ENCODE measurements around the gene AKAP1.
"Not testable (repeated sequence)": the region's sequence is repeated elsewhere in the genome, so short reads cannot be mapped to it uniquely, and the experiment has no call there.

AKAP1 gene

GRCh38 chr17:57102122-57102521, 17.1 kb downstream of the AKAP1 start:
- H3K4me1 ChIP-seq (ENCODE audit: insufficient read depth, low read length), result no peaks in the 10 kb centered on the region

DNA sequence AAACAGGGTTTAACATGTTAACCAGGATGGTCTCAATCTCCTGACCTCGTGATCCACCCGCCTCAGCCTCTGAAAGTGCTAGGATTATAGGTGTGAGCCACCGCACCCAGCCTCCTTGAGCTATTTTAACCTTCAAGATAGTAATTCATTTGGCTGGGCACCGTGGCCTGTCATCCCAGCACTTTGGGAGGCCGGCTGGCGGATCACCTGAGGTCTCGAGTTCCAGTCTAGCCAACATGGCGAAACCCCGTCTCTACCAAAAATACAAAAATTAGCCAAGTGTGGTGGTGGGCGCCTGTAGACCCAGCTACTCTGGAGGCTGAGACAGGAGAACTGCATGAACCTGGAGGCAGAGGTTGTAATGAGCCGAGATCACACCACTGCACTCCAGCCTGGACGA, 17.6 kb downstream of the AKAP1 start:
- not testable (repeated sequence) for H2AFZ ChIP-seq (ENCODE audit: low read depth, low read length); H3K27me3 ChIP-seq (ENCODE audit: insufficient read depth, low read length); H3K4me3 ChIP-seq (ENCODE audit: low read length); H3K4me1 ChIP-seq (ENCODE audit: insufficient read depth, low read length); H3K9me3 ChIP-seq (ENCODE audit: low read length)
- peaks cover 22% of the 10 kb centered on the region for H3K36me3 ChIP-seq (ENCODE audit: insufficient read depth, low read length)

More at GRCh38 chr17:57102122-57102521, 17.1 kb downstream of the AKAP1 start:
- Histone ChIP-seq H3K27me3 (ENCODE audit: insufficient read depth, low read length) (no peaks in the 10 kb centered on the region), H3K9me3 (ENCODE audit: low read length) (peaks cover 5% of the 10 kb centered on the region), H2AFZ (ENCODE audit: low read depth, low read length) (no peak overlapping the region), H3K36me3 (ENCODE audit: insufficient read depth, low read length) (peaks cover 21% of the 10 kb centered on the region), H3K4me3 (ENCODE audit: low read length) (no peak overlapping the region)

- peaks cover 6% of the 10 kb centered on the region for H3K4me1 ChIP-seq (ENCODE audit: insufficient read depth, low read length)
- peaks cover 26% of the 10 kb centered on the region for H3K36me3 ChIP-seq (ENCODE audit: insufficient read depth, low read length)
- no peak overlapping the region for H2AFZ ChIP-seq (ENCODE audit: low read depth, low read length)
- H3K27me3 ChIP-seq (ENCODE audit: insufficient read depth, low read length), result no peaks in the 10 kb centered on the region
- H3K9me3 ChIP-seq (ENCODE audit: low read length), result peaks cover 5% of the 10 kb centered on the region
- no peak overlapping the region for H3K4me3 ChIP-seq (ENCODE audit: low read length)
Measured at GRCh38 chr17:57104461-57105175, 19.6 kb downstream of the AKAP1 start.

DNA sequence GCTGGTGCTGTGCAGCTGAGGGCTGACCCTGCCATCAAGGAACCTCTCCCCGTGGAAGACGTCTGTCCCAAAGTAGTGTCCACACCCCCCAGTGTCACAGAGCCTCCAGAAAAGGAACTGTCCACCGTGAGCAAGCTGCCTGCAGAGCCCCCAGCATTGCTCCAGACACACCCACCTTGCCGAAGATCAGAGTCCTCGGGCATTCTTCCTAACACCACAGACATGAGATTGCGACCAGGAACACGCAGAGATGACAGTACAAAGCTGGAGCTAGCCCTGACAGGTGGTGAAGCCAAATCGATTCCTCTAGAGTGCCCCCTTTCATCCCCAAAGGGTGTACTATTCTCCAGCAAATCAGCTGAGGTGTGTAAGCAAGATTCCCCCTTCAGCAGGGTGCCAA, 20.5 kb downstream of the AKAP1 start:
- H3K36me3 ChIP-seq (ENCODE audit: insufficient read depth, low read length), result peaks cover 32% of the 10 kb centered on the region

GRCh38 chr17:57106107-57106835, 21.2 kb downstream of the AKAP1 start:
- Histone ChIP-seq H3K36me3 (ENCODE audit: insufficient read depth, low read length) (peaks cover 38% of the 10 kb centered on the region), H3K4me3 (ENCODE audit: low read length) (no peak overlapping the region), H3K9me3 (ENCODE audit: low read length) (peaks cover 3% of the 10 kb centered on the region), H3K27me3 (ENCODE audit: insufficient read depth, low read length) (no peaks in the 10 kb centered on the region), H2AFZ (ENCODE audit: low read depth, low read length) (no peak overlapping the region), H3K4me1 (ENCODE audit: insufficient read depth, low read length) (peaks cover 6% of the 10 kb centered on the region)

More for the DNA sequence above, 20.5 kb downstream of the AKAP1 start:
- Histone ChIP-seq H3K9me3 (ENCODE audit: low read length) (peaks cover 3% of the 10 kb centered on the region), H3K4me1 (ENCODE audit: insufficient read depth, low read length) (peaks cover 6% of the 10 kb centered on the region), H3K27me3 (ENCODE audit: insufficient read depth, low read length) (no peaks in the 10 kb centered on the region), H2AFZ (ENCODE audit: low read depth, low read length) (no peak overlapping the region), H3K4me3 (ENCODE audit: low read length) (no peak overlapping the region)

DNA sequence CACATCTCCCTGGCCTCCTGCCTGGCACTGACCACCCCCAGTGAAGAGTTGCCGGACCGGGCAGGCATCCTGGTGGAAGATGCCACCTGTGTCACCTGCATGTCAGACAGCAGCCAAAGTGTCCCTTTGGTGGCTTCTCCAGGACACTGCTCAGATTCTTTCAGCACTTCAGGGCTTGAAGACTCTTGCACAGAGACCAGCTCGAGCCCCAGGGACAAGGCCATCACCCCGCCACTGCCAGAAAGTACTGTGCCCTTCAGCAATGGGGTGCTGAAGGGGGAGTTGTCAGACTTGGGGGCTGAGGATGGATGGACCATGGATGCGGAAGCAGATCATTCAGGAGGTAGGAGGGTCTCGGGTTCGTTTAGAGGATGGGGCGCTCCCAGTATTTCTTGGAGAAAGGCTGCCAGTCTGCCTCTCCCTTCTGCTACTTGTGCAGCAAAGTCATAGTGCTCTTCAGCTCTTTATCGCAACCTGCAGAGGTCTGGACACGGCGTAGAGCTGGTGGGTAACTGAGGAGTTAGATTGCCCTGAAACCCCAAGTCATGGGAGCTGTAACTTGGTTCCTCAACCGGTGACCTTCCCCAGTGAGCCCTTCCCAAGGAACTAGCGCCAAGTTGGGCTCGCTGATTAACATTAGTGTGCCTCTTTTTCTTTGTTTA, 21.9 kb downstream of the AKAP1 start:
- Histone ChIP-seq H3K27me3 (ENCODE audit: insufficient read depth, low read length) (no peaks in the 10 kb centered on the region), H3K36me3 (ENCODE audit: insufficient read depth, low read length) (peaks cover 45% of the 10 kb centered on the region), H3K4me1 (ENCODE audit: insufficient read depth, low read length) (peaks cover 6% of the 10 kb centered on the region), H2AFZ (ENCODE audit: low read depth, low read length) (no peak overlapping the region), H3K9me3 (ENCODE audit: low read length) (peaks cover 3% of the 10 kb centered on the region), H3K4me3 (ENCODE audit: low read length) (no peak overlapping the region)

- H3K9me3 ChIP-seq (ENCODE audit: low read length), result peaks cover 3% of the 10 kb centered on the region
- no peak overlapping the region for H2AFZ ChIP-seq (ENCODE audit: low read depth, low read length)
- no peaks in the 10 kb centered on the region for H3K27me3 ChIP-seq (ENCODE audit: insufficient read depth, low read length)
- H3K4me3 ChIP-seq (ENCODE audit: low read length), result no peak overlapping the region
- peaks cover 6% of the 10 kb centered on the region for H3K4me1 ChIP-seq (ENCODE audit: insufficient read depth, low read length)
- H3K36me3 ChIP-seq (ENCODE audit: insufficient read depth, low read length), result peaks cover 51% of the 10 kb centered on the region
Measured at GRCh38 chr17:57107498-57108101, 22.6 kb downstream of the AKAP1 start.

DNA sequence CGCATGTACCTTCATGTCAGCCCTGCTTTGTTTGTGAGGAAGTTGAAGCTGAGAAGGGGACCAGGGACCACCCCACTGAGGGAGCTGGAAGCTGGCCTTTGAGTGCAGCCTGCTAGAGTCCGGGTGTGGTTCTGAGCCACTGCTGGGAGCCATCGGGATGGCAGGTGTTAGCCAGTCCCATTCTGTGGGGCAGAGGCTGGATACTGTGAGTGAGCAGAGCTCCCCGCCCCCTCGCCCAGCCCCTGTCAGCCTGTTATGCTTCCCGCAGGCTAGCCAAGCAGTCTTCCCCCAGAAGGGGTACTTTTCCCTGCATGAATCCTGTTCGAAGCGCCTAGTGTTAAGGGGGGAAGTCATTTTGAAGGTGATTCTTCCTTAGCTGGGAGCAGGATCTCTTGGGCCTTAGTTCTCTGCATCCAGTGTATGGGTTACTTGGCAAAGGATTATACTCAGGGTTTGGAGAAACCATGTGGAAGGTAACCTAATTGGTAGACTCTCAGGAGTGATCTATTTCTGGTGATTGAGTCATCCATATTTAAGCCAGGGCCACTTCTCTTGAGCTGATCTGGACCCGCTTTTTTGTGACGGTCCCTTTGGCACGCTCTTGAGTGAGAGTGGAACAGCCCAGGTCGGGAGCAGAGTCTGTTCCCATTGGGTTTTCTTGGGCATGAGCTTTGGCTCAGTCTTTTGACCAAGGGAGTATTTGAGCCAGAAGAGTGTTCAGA, 23.8 kb downstream of the AKAP1 start:
- H3K4me3 ChIP-seq (ENCODE audit: low read length), result no peak overlapping the region
- no peak overlapping the region for H2AFZ ChIP-seq (ENCODE audit: low read depth, low read length)
- no peaks in the 10 kb centered on the region for H3K27me3 ChIP-seq (ENCODE audit: insufficient read depth, low read length)
- H3K4me1 ChIP-seq (ENCODE audit: insufficient read depth, low read length), result peaks cover 6% of the 10 kb centered on the region
- peaks cover 3% of the 10 kb centered on the region for H3K9me3 ChIP-seq (ENCODE audit: low read length)
- H3K36me3 ChIP-seq (ENCODE audit: insufficient read depth, low read length), result peaks cover 58% of the 10 kb centered on the region

DNA sequence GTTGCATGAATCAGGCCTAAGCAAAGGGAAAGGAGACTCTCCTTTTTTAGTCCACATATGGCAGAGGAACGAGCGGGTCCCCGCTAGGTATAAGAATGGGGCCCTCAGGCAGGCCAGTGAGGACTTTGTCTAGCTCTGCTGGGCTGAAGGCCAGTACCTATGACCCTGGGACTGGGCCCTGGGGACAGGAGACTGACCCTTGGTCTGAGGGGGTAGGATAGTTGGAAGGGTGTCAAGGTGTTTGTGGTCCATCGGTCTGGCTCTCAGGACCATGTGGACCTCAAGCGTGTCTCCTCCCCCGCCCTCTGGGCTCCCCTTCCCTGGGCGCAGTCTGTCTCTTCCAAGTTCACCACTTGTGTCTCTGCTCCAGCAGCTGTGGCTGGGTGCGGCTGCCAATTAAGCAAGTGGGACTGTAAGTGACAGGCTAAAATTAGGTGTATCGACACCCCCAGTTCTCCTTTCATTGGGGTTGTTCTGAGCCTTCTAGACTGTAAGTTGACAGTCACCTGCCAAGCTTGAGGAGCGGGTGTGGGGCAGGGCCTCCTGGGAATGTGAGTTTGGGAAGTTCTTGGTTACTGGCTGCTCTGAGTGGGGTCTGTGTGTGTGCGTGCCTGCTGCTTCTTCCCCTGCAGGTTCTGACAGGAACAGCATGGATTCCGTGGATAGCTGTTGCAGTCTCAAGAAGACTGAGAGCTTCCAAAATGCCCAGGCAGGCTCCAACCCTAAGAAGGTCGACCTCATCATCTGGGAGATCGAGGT, 24.5 kb downstream of the AKAP1 start:
- peaks cover 6% of the 10 kb centered on the region for H3K4me1 ChIP-seq (ENCODE audit: insufficient read depth, low read length)
- H3K27me3 ChIP-seq (ENCODE audit: insufficient read depth, low read length), result no peaks in the 10 kb centered on the region
- H3K4me3 ChIP-seq (ENCODE audit: low read length), result no peak overlapping the region
- peaks cover 65% of the 10 kb centered on the region for H3K36me3 ChIP-seq (ENCODE audit: insufficient read depth, low read length)
- no peaks in the 10 kb centered on the region for H3K9me3 ChIP-seq (ENCODE audit: low read length)
- no peak overlapping the region for H2AFZ ChIP-seq (ENCODE audit: low read depth, low read length)

DNA sequence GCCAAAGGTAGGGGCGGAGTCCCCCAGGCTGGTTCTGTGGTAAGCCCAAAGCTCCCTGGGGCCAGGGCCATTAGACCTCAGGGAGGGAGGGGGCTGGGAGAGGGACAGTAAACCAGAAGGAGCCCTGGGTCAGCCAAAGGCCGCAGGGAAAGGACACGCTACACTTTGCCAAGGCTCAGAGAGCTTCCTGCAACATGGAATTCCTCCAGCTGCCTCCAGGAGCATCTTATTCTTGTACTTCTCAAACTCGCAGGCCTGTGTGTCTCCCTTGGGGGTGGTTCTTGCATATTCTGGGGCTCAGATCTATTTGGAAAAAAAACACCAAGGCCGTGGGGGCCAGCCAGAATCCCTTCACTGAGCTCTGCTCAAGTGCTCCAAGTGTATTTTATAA, 25.1 kb downstream of the AKAP1 start:
- Histone ChIP-seq H3K4me3 (ENCODE audit: low read length) (no peak overlapping the region), H3K36me3 (ENCODE audit: insufficient read depth, low read length) (peaks cover 67% of the 10 kb centered on the region), H3K27me3 (ENCODE audit: insufficient read depth, low read length) (no peaks in the 10 kb centered on the region)

GRCh38 chr17:57110579-57111325, 25.7 kb downstream of the AKAP1 start:
- Histone ChIP-seq H3K9me3 (ENCODE audit: low read length) (no peaks in the 10 kb centered on the region), H3K36me3 (ENCODE audit: insufficient read depth, low read length) (peaks cover 67% of the 10 kb centered on the region), H3K4me3 (ENCODE audit: low read length) (no peak overlapping the region), H3K27me3 (ENCODE audit: insufficient read depth, low read length) (no peaks in the 10 kb centered on the region), H2AFZ (ENCODE audit: low read depth, low read length) (no peak overlapping the region), H3K4me1 (ENCODE audit: insufficient read depth, low read length) (peaks cover 6% of the 10 kb centered on the region)

More for the DNA sequence above, 25.1 kb downstream of the AKAP1 start:
- Histone ChIP-seq H3K9me3 (ENCODE audit: low read length) (no peaks in the 10 kb centered on the region), H2AFZ (ENCODE audit: low read depth, low read length) (no peak overlapping the region), H3K4me1 (ENCODE audit: insufficient read depth, low read length) (peaks cover 6% of the 10 kb centered on the region)

Data from neuron (in vitro differentiated cells).